DOHH2 (cell line): Measurements from ENCODE around the gene SPATA21.

ENCODE experiments used
- CTCF ChIP-seq: fragments of 200-600 bp; sonication (generic); IDR thresholded peaks from one replicate; pipeline ENCODE4 v1.5.1; 2014; ENCODE audit warnings: antibody characterized with exemption, mild to moderate bottlenecking, low read depth, low read length; ENCODE audit not compliant: poor library complexity, severe bottlenecking
- EZH2phosphoT487 ChIP-seq: fragments of 200-600 bp; sonication (generic); IDR thresholded peaks from 2 replicates; pipeline ENCODE4 v1.6.1; 2017; ENCODE audit warnings: borderline replicate concordance, mild to moderate bottlenecking, antibody characterized with exemption, low read length, moderate library complexity, mixed read lengths

DNA sequence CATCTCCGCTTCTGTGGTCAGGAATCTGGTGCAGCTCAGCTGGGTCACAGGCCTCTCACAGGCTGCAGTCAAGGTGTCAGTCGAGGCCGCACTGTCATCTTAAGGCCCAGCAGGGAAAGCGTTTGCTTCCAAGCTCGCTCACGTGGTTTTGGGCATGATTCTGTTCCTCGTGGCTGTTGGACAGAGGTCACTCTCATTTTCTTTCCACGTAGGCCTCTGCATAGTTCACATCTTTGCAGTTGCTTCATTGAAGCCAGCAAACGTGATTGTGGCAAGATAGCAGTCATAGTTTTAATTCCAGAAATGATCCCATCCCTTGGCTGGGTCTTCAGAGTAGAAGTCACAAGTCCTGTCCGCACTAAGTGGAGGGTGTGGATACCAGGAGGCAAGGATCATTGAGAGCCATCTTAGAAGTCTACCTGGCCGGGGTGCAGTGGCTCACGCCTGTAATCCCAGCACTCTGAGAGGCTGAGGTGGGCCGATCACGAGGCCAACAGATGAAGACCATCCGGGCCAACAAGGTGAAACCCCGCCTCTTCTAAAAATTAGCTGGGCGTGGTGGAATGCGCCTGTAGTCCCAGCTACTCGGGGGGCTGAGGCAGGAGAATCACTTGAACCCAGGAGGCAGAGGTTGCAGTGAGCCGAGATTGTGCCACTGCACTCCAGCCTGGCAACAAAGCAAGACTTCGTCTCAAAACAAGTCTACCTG is 27.8 kb upstream of the SPATA21 start:
- TF ChIP-seq CTCF (no peak), EZH2phosphoT487 (no peak)
